Cerebellar nuclear complex (tissue), 1 donor: ENCODE measurements around the gene CAMK2A.
"Not testable (repeated sequence)": the region's sequence is repeated elsewhere in the genome, so short reads cannot be mapped to it uniquely, and the experiment has no call there.

Source experiments
- DNase-seq, 2 experiments: peaks; one replicate each; lab custom pipeline; 2025; lab: John Stamatoyannopoulos, UW

Gene CAMK2A

GRCh38 chr5:150236313-150236712 lies 53.3 kb downstream of the CAMK2A start:
- no peak for DNase-seq

GRCh38 chr5:150235500-150235854 lies 54.1 kb downstream of the CAMK2A start:
- DNase-seq = no peak

GRCh38 chr5:150234576-150235499 lies 54.7 kb downstream of the CAMK2A start:
- no peak for DNase-seq

- DNase-seq = not testable (repeated sequence)
Measured at GRCh38 chr5:150233706-150234105, 55.9 kb downstream of the CAMK2A start.

GRCh38 chr5:150230842-150231241 lies 58.7 kb downstream of the CAMK2A start:
- no peak for DNase-seq

GRCh38 chr5:150229571-150229970 lies 60.0 kb downstream of the CAMK2A start:
- DNase-seq = no peak

GRCh38 chr5:150227606-150228273 lies 61.8 kb downstream of the CAMK2A start:
- no peak for DNase-seq

GRCh38 chr5:150227036-150227435 lies 62.5 kb downstream of the CAMK2A start:
- DNase-seq = no peak

- no peak for DNase-seq
Measured at GRCh38 chr5:150224483-150225027, 65.0 kb downstream of the CAMK2A start.

GRCh38 chr5:150223474-150223873 lies 66.1 kb downstream of the CAMK2A start:
- no peak for DNase-seq

GRCh38 chr5:150222906-150223305 lies 66.7 kb downstream of the CAMK2A start:
- no peak for DNase-seq

- no peak for DNase-seq
Measured at GRCh38 chr5:150221471-150221870, 68.1 kb downstream of the CAMK2A start.

- no peak for DNase-seq
Measured at GRCh38 chr5:150219861-150220260, 69.7 kb downstream of the CAMK2A start.

GRCh38 chr5:150219142-150219541 lies 70.4 kb downstream of the CAMK2A start:
- DNase-seq = no peak

GRCh38 chr5:150218693-150219035 lies 70.9 kb downstream of the CAMK2A start:
- DNase-seq = no peak

GRCh38 chr5:150217873-150218692 lies 71.5 kb downstream of the CAMK2A start:
- DNase-seq = peak in 1 of 2 experiments; percentile 64

- no peak for DNase-seq
Measured at GRCh38 chr5:150217038-150217437, 72.5 kb downstream of the CAMK2A start.

GRCh38 chr5:150215979-150216944 lies 73.3 kb downstream of the CAMK2A start:
- no peak for DNase-seq

GRCh38 chr5:150214289-150214688 lies 75.3 kb downstream of the CAMK2A start:
- no peak for DNase-seq

- no peak for DNase-seq
Measured at GRCh38 chr5:150213530-150213929, 76.0 kb downstream of the CAMK2A start.
